Neuronal stem cell (in vitro differentiated cells): Measurements from ENCODE around the gene TFAP2E.
A peak's percentile ranks its signal among the peaks of the same experiment; 100 is the strongest.

Experiments
- DNase-seq: peaks from one replicate; pipeline ENCODE4 v3.0.0-alpha.2; 2013; ENCODE audit warnings: low spot score
- H2AFZ ChIP-seq: one replicate; pipeline ENCODE4 v1.6.1; 2013; ENCODE audit warnings: mild to moderate bottlenecking, low read length, inconsistent platforms
- H2AK5ac ChIP-seq: 2 replicates; pipeline ENCODE4 v1.6.1; 2013; ENCODE audit warnings: low read depth, mild to moderate bottlenecking, inconsistent platforms, low read length, moderate library complexity, mixed read lengths
- H2BK120ac ChIP-seq: 2 replicates; pipeline ENCODE4 v1.6.1; 2013; ENCODE audit warnings: low read depth, mild to moderate bottlenecking, inconsistent platforms, low read length, moderate library complexity, mixed read lengths
- H2BK12ac ChIP-seq: one replicate; pipeline ENCODE4 v1.6.1; 2013; ENCODE audit warnings: low read length, inconsistent platforms
- H2BK15ac ChIP-seq: 2 replicates; pipeline ENCODE4 v1.6.1; 2013; ENCODE audit warnings: mild to moderate bottlenecking, low read length, inconsistent platforms, mixed read lengths
- H2BK5ac ChIP-seq: one replicate; pipeline ENCODE4 v1.6.1; 2013; ENCODE audit warnings: inconsistent platforms, mild to moderate bottlenecking, low read length, moderate library complexity
- H3K14ac ChIP-seq: one replicate; pipeline ENCODE4 v1.6.1; 2013; ENCODE audit warnings: low read length, inconsistent platforms
- H3K18ac ChIP-seq: 2 replicates; pipeline ENCODE4 v1.6.1; 2013; ENCODE audit warnings: low read length, inconsistent platforms
- H3K23ac ChIP-seq: 2 replicates; pipeline ENCODE4 v1.6.1; 2013; ENCODE audit warnings: low read depth, mild to moderate bottlenecking, mixed read lengths, low read length, inconsistent platforms; ENCODE audit not compliant: poor library complexity
- H3K27ac ChIP-seq: replicated peaks from 3 replicates; pipeline ENCODE4 v1.5.1; 2013; ENCODE audit warnings: low read length, inconsistent platforms
- H3K27me3 ChIP-seq, 3 experiments: 2 replicates each; pipeline ENCODE4 v1.6.1; 2013; ENCODE audit warnings: low read length in 3 of 3, mild to moderate bottlenecking in 2 of 3, inconsistent platforms in 1 of 3, low read depth in 1 of 3, mixed read lengths in 1 of 3, moderate library complexity in 1 of 3; ENCODE audit not compliant: control insufficient read depth in 3 of 3, insufficient read depth in 3 of 3
- H3K36me3 ChIP-seq, 2 donors: replicated peaks in 1 of 2; 2 replicates each; pipeline ENCODE4 v1.6.1; 2013; ENCODE audit warnings: low read length in 2 of 2; ENCODE audit not compliant: control insufficient read depth in 2 of 2, insufficient read depth in 2 of 2
- H3K4ac ChIP-seq: 2 replicates; pipeline ENCODE4 v1.6.1; 2013; ENCODE audit warnings: inconsistent platforms, mild to moderate bottlenecking, low read length, moderate library complexity
- H3K4me1 ChIP-seq, 2 donors: 1 replicate in 1 of 2; 2 replicates in 1 of 2; pipeline ENCODE4 v1.6.1; 2013; ENCODE audit warnings: low read length in 2 of 2, low read depth in 1 of 2; ENCODE audit not compliant: control insufficient read depth in 2 of 2, insufficient read depth in 1 of 2
- H3K4me2 ChIP-seq: one replicate; pipeline ENCODE4 v1.6.1; 2013; ENCODE audit warnings: mild to moderate bottlenecking, low read length, inconsistent platforms; ENCODE audit not compliant: insufficient read depth, poor library complexity, severe bottlenecking
- H3K4me3 ChIP-seq, 2 donors: 2 replicates each; pipeline ENCODE4 v1.5.1; 2013; ENCODE audit warnings: low read length in 2 of 2, mild to moderate bottlenecking in 2 of 2, inconsistent platforms in 1 of 2, moderate library complexity in 1 of 2
- H3K79me1 ChIP-seq: one replicate; pipeline ENCODE4 v1.6.1; 2013; ENCODE audit warnings: low read depth, mild to moderate bottlenecking, inconsistent platforms, low read length, moderate library complexity
- H3K9ac ChIP-seq: one replicate; pipeline ENCODE4 v1.6.1; 2013; ENCODE audit warnings: mild to moderate bottlenecking, low read depth, low read length, inconsistent platforms; ENCODE audit not compliant: poor library complexity
- H3K9me3 ChIP-seq, 2 donors: replicated peaks in 1 of 2; 2 replicates each; pipeline versions ENCODE3 to v1.6.1; 2013; ENCODE audit warnings: low read length in 2 of 2, mild to moderate bottlenecking in 2 of 2, inconsistent platforms in 1 of 2, low read depth in 1 of 2, mixed read lengths in 1 of 2, moderate library complexity in 1 of 2; ENCODE audit not compliant: control insufficient read depth in 2 of 2, insufficient read depth in 1 of 2
- H4K8ac ChIP-seq: one replicate; pipeline ENCODE4 v1.6.1; 2013; ENCODE audit warnings: low read depth, mild to moderate bottlenecking, inconsistent platforms, low read length, moderate library complexity
- H4K91ac ChIP-seq: one replicate; pipeline ENCODE4 v1.6.1; 2013; ENCODE audit warnings: low read length, low read depth, mild to moderate bottlenecking, inconsistent platforms; ENCODE audit not compliant: poor library complexity
- WGBS, 2 donors: extraction: QIAGEN DNeasy Blood & Tissue Kit; methylation state at CpG; one replicate each; pipeline ENCODE4 v1.1.7; 2013; ENCODE audit warnings: missing lambda C conversion rate in 2 of 2, mixed read lengths in 1 of 2; ENCODE audit not compliant: insufficient read length in 2 of 2, insufficient replicate concordance in 1 of 2; ENCODE audit errors: extremely low coverage in 2 of 2; 5-methylcytosine and 5-hydroxymethylcytosine counted together

The TFAP2E gene

GRCh38 chr1:35633547-35633946 is 60.4 kb downstream of the TFAP2E start:
- H3K36me3 ChIP-seq, result peaks cover 21 to 93% of the 10 kb centered on the region in 2 donors
- no peak for DNase-seq
- H4K8ac ChIP-seq, result no peak overlapping the region
- H2BK5ac ChIP-seq, result no peak overlapping the region
- no peak overlapping the region for H4K91ac ChIP-seq
- no peak overlapping the region for H3K14ac ChIP-seq
- H3K9ac ChIP-seq, result no peak overlapping the region
- H2BK12ac ChIP-seq, result no peak overlapping the region
- no peak overlapping the region for H3K4ac ChIP-seq
- no peaks in the 10 kb centered on the region for H3K27me3 ChIP-seq
- H2BK120ac ChIP-seq, result no peak overlapping the region
- no peaks in the 10 kb centered on the region for H3K4me1 ChIP-seq
- H3K4me2 ChIP-seq, result no peak overlapping the region
- H2BK15ac ChIP-seq, result no peak overlapping the region
- H3K18ac ChIP-seq, result no peak overlapping the region
- no peak overlapping the region for H3K4me3 ChIP-seq
- no peak overlapping the region for H2AK5ac ChIP-seq
- H3K9me3 ChIP-seq, result no peaks in the 10 kb centered on the region
- H3K23ac ChIP-seq, result no peak overlapping the region
- H2AFZ ChIP-seq, result no peak overlapping the region
- H3K27ac ChIP-seq, result no peak overlapping the region
- H3K79me1 ChIP-seq, result no peaks in the 10 kb centered on the region

- Histone ChIP-seq H2BK120ac (no peak overlapping the region), H3K79me1 (no peaks in the 10 kb centered on the region), H3K27ac (no peak overlapping the region), H2BK15ac (no peak overlapping the region), H3K14ac (no peak overlapping the region), H3K18ac (no peak overlapping the region), H3K4ac (no peak overlapping the region), H3K27me3 (no peaks in the 10 kb centered on the region), H3K23ac (no peak overlapping the region), H2BK12ac (no peak overlapping the region), H3K4me2 (no peak overlapping the region), H4K91ac (no peak overlapping the region), H2AFZ (no peak overlapping the region), H3K9me3 (peaks cover 0 to 8% of the 10 kb centered on the region in 2 donors), H2BK5ac (no peak overlapping the region), H3K4me1 (peaks cover 0 to 4% of the 10 kb centered on the region in 2 donors), H2AK5ac (no peak overlapping the region), H3K4me3 (no peak overlapping the region), H3K9ac (no peak overlapping the region), H4K8ac (no peak overlapping the region), H3K36me3 (peaks cover 5 to 65% of the 10 kb centered on the region in 2 donors)
- DNase-seq, result no peak
- no CpG with 5 or more reads among the region's 1 CpG for WGBS, 2 donors
Observed at GRCh38 chr1:35637401-35637809, 64.3 kb downstream of the TFAP2E start.

GRCh38 chr1:35640380-35641232 is 67.5 kb downstream of the TFAP2E start:
- H3K23ac ChIP-seq, result peak overlapping the region; percentile 96
- H3K14ac ChIP-seq, result no peak overlapping the region
- no peak for DNase-seq
- peak overlapping the region; percentile 62 for H3K4me2 ChIP-seq
- H2BK12ac ChIP-seq, result no peak overlapping the region
- peaks cover 0 to 36% of the 10 kb centered on the region in 2 donors for H3K36me3 ChIP-seq
- H4K8ac ChIP-seq, result no peak overlapping the region
- H3K9me3 ChIP-seq, result peaks cover 0 to 8% of the 10 kb centered on the region in 2 donors
- peaks cover 0 to 10% (median 0%) of the 10 kb centered on the region in 3 experiments for H3K27me3 ChIP-seq
- H2AK5ac ChIP-seq, result peak overlapping the region; percentile 20
- H2BK120ac ChIP-seq, result no peak overlapping the region
- H3K4ac ChIP-seq, result no peak overlapping the region
- peak overlapping the region; percentile 61 for H2BK5ac ChIP-seq
- H3K18ac ChIP-seq, result no peak overlapping the region
- no peaks in the 10 kb centered on the region for H3K79me1 ChIP-seq
- H3K27ac ChIP-seq, result no peak overlapping the region
- peaks cover 0 to 4% of the 10 kb centered on the region in 2 donors for H3K4me1 ChIP-seq
- H2AFZ ChIP-seq, result peak overlapping the region; percentile 88
- H3K4me3 ChIP-seq, result peak overlapping the region; percentile 88 to 99
- no CpG with 5 or more reads among the region's 29 CpGs for WGBS, 2 donors
- no peak overlapping the region for H2BK15ac ChIP-seq
- no peak overlapping the region for H4K91ac ChIP-seq
- peak overlapping the region; percentile 93 for H3K9ac ChIP-seq

GRCh38 chr1:35641233-35641866 is 68.2 kb downstream of the TFAP2E start, which contains the start of gene PSMB2:
PSMB2 (minus strand) TSS chr1:35641526; CDS start chr1:35641432, 94 bp downstream.
- H3K27me3 ChIP-seq, result peaks cover 0 to 17% (median 0%) of the 10 kb centered on the region in 3 experiments
- H2AFZ ChIP-seq, result peak within 1 kb of the TSS; percentile 88
- no peaks in the 10 kb centered on the region for H3K79me1 ChIP-seq
- peak within 1 kb of the TSS; percentile 70 for H3K27ac ChIP-seq
- H3K14ac ChIP-seq, result no peak within 1 kb of the TSS
- H4K8ac ChIP-seq, result peak within 1 kb of the TSS; percentile 50
- peak within 1 kb of the TSS; percentile 61 for H2BK5ac ChIP-seq
- peak within 1 kb of the TSS; percentile 91 for H3K18ac ChIP-seq
- H2BK12ac ChIP-seq, result no peak within 1 kb of the TSS
- H3K9ac ChIP-seq, result peak within 1 kb of the TSS; percentile 93
- H2AK5ac ChIP-seq, result peak within 1 kb of the TSS; percentile 20
- no CpG with 5 or more reads among the region's 43 CpGs for WGBS, 2 donors
- H3K4me3 ChIP-seq, result peak within 1 kb of the TSS; percentile 88 to 99
- no peak within 1 kb of the TSS for H2BK120ac ChIP-seq
- H4K91ac ChIP-seq, result no peak within 1 kb of the TSS
- H3K23ac ChIP-seq, result peak within 1 kb of the TSS; percentile 96
- peaks cover 0 to 8% of the 10 kb centered on the region in 2 donors for H3K9me3 ChIP-seq
- peaks cover 0 to 29% of the 10 kb centered on the region in 2 donors for H3K36me3 ChIP-seq
- peak; percentile 94 for DNase-seq
- H3K4me2 ChIP-seq, result peak within 1 kb of the TSS; percentile 65
- H2BK15ac ChIP-seq, result no peak within 1 kb of the TSS
- peaks cover 0 to 4% of the 10 kb centered on the region in 2 donors for H3K4me1 ChIP-seq
- H3K4ac ChIP-seq, result no peak within 1 kb of the TSS
